A673 (cell line): ENCODE data around the gene NRG3. TPM values are rescaled to one million over a fixed set of nuclear protein-coding genes. Genes with fewer than 3 reads are reported as not detected.

Experiments
- BruUV-seq: library from RNA; stranded (reverse); fragments of 400-500 nt; replicated peaks from 2 replicates; lab custom pipeline; 2021; lab: Mats Ljungman, UMichigan
- CTCF ChIA-PET: fragments of 300-600 bp; sonication (Branson Sonifier 250); formaldehyde crosslinking; loops from one replicate; lab custom pipeline; 2022; ENCODE audit warnings: antibody characterized with exemption; lab: Charles Lee
- POLR2A ChIA-PET: fragments of 300-600 bp; sonication (Branson Sonifier 250); formaldehyde crosslinking; loops from one replicate; lab custom pipeline; 2022; ENCODE audit warnings: antibody characterized with exemption; ENCODE audit not compliant: low non-redundant PET; lab: Charles Lee
- DNase-seq: peaks from one replicate; pipeline ENCODE4 v3.0.0-alpha.2; 2015; ENCODE audit warnings: low spot score
- H3K27ac ChIP-seq: fragments of 200-600 bp; sonication (generic); 2 replicates; pipeline ENCODE4 v1.5.1; 2016; ENCODE audit warnings: mixed run types, low read depth, mild to moderate bottlenecking, mixed read lengths, antibody characterized with exemption, low read length; ENCODE audit not compliant: poor library complexity, severe bottlenecking
- H3K27me3 ChIP-seq: fragments of 200-600 bp; sonication (generic); replicated peaks from 2 replicates; pipeline ENCODE4 v1.6.1; 2017; ENCODE audit warnings: mixed run types, low read depth, mild to moderate bottlenecking, mixed read lengths, antibody characterized with exemption, low read length; ENCODE audit not compliant: insufficient read depth, poor library complexity
- H3K36me3 ChIP-seq: fragments of 200-600 bp; sonication (generic); 2 replicates; pipeline ENCODE4 v1.6.1; 2016; ENCODE audit warnings: mixed run types, mild to moderate bottlenecking, mixed read lengths, antibody characterized with exemption, low read length; ENCODE audit not compliant: insufficient read depth, poor library complexity, severe bottlenecking
- H3K4me1 ChIP-seq: fragments of 200-600 bp; sonication (generic); 2 replicates; pipeline ENCODE4 v1.6.1; 2017; ENCODE audit warnings: mixed run types, mild to moderate bottlenecking, mixed read lengths, antibody characterized with exemption, low read length; ENCODE audit not compliant: insufficient read depth, poor library complexity, severe bottlenecking
- H3K4me3 ChIP-seq: fragments of 200-600 bp; sonication (generic); 2 replicates; pipeline ENCODE4 v1.5.1; 2016; ENCODE audit warnings: low read depth, mixed run types, mild to moderate bottlenecking, mixed read lengths, low read length; ENCODE audit not compliant: poor library complexity, severe bottlenecking
- H3K9me3 ChIP-seq: fragments of 200-600 bp; sonication (generic); 2 replicates; pipeline ENCODE4 v1.6.1; 2016; ENCODE audit warnings: mixed run types, low read depth, mild to moderate bottlenecking, mixed read lengths, antibody characterized with exemption, low read length; ENCODE audit not compliant: poor library complexity, severe bottlenecking
- CTCF ChIP-seq: fragments of 300-800, 200-600 bp; sonication (generic); conservative IDR thresholded peaks from 2 replicates; pipeline ENCODE4 v1.5.1; 2017; ENCODE audit warnings: low read depth, mild to moderate bottlenecking, antibody characterized with exemption, low read length, moderate library complexity, mixed read lengths
- EZH2 ChIP-seq: fragments of 200-600 bp; sonication (generic); IDR thresholded peaks from 2 replicates; pipeline ENCODE4 v1.6.1; 2017; ENCODE audit warnings: borderline replicate concordance, low read depth, mild to moderate bottlenecking, mixed read lengths, antibody characterized with exemption, low read length; ENCODE audit not compliant: poor library complexity, severe bottlenecking
- intact Hi-C: fragments of 100-400 bp; cut with micrococcal nuclease; formaldehyde crosslinking; loops from one replicate; pipeline ENCODE4 v1.10.0; 2022; ENCODE audit not compliant: unreplicated experiment
- total RNA-seq: library from RNA; stranded (reverse); gene quantifications from 2 replicates; pipeline ENCODE4 v1.2.3, GENCODE V29; 2021

NRG3 gene
- total RNA-seq, 1 experiment from 2014 or later = not detected

- Histone ChIP-seq H3K27me3 (no peaks in the 10 kb centered on the region), H3K27ac (no peak overlapping the region), H3K4me1 (no peaks in the 10 kb centered on the region), H3K9me3 (peaks cover 13% of the 10 kb centered on the region), H3K4me3 (no peak overlapping the region), H3K36me3 (no peaks in the 10 kb centered on the region)
- no peak for DNase-seq
- no TSS peak for BruUV-seq
- no peak for TF ChIP-seq CTCF
- no peak for TF ChIP-seq EZH2
- ChIA-PET POLR2A (no interaction called here), CTCF (no interaction called here)
- intact Hi-C loops = no loop called here
These were observed 78.4 kb downstream of the NRG3 start for GRCh38 chr10:81953420-81953819.

- DNase-seq = no peak
- CTCF ChIA-PET = no interaction called here
- no TSS peak for BruUV-seq
- intact Hi-C loops = no loop called here
- Histone ChIP-seq H3K27me3 (no peaks in the 10 kb centered on the region), H3K4me3 (no peak overlapping the region), H3K27ac (no peak overlapping the region), H3K9me3 (peaks cover 7% of the 10 kb centered on the region), H3K36me3 (no peaks in the 10 kb centered on the region), H3K4me1 (no peaks in the 10 kb centered on the region)
- POLR2A ChIA-PET = no interaction called here
- TF ChIP-seq EZH2 (no peak), CTCF (no peak)
These were observed 83.0 kb downstream of the NRG3 start for GRCh38 chr10:81957976-81958375.

- TF ChIP-seq CTCF (no peak), EZH2 (no peak)
- BruUV-seq = no TSS peak
- H3K27ac ChIP-seq = no peak overlapping the region
These were observed 84.0 kb downstream of the NRG3 start for GRCh38 chr10:81959016-81959415.

More at GRCh38 chr10:81959016-81959415, 84.0 kb downstream of the NRG3 start:
- H3K36me3 ChIP-seq = no peaks in the 10 kb centered on the region
- intact Hi-C loops = no loop called here
- POLR2A ChIA-PET = no interaction called here
- H3K27me3 ChIP-seq = no peaks in the 10 kb centered on the region
- DNase-seq = no peak
- H3K9me3 ChIP-seq = peaks cover 7% of the 10 kb centered on the region
- CTCF ChIA-PET = no interaction called here
- H3K4me3 ChIP-seq = no peak overlapping the region
- H3K4me1 ChIP-seq = no peaks in the 10 kb centered on the region
